ENCODE measurements around the gene KANK4.
"Not testable (repeated sequence)": the region's sequence is repeated elsewhere in the genome, so short reads cannot be mapped to it uniquely, and the experiment has no call there.

KANK4 gene

GRCh38 chr1:62271134-62271533 lies 48.1 kb downstream of the KANK4 start:
- peak in 1 of 3 experiments; percentile 15 for DNase-seq

- DNase-seq, result no peak
Observed at GRCh38 chr1:62269851-62270495, 49.3 kb downstream of the KANK4 start.

GRCh38 chr1:62269439-62269838 lies 49.8 kb downstream of the KANK4 start:
- no peak for DNase-seq

GRCh38 chr1:62268315-62268714 lies 50.9 kb downstream of the KANK4 start:
- DNase-seq, result no peak

GRCh38 chr1:62265956-62266935 lies 53.0 kb downstream of the KANK4 start:
- DNase-seq, result no peak

GRCh38 chr1:62263814-62264353 lies 55.4 kb downstream of the KANK4 start:
- peak in 2 of 3 experiments; percentile 8 to 74 for DNase-seq

- DNase-seq, result no peak
Observed at GRCh38 chr1:62263006-62263813, 56.0 kb downstream of the KANK4 start.

- DNase-seq, result no peak
Observed at GRCh38 chr1:62260688-62261087, 58.5 kb downstream of the KANK4 start.

- DNase-seq, result no peak
Observed at GRCh38 chr1:62259551-62259950, 59.7 kb downstream of the KANK4 start.

GRCh38 chr1:62250126-62250726 lies 69.0 kb downstream of the KANK4 start:
- DNase-seq, result no peak

GRCh38 chr1:62247391-62248168 lies 71.7 kb downstream of the KANK4 start:
- DNase-seq, result peak; percentile 24 to 73 (median 45)

GRCh38 chr1:62245201-62245600 lies 74.0 kb downstream of the KANK4 start:
- DNase-seq, result no peak

GRCh38 chr1:62244380-62244779 lies 74.9 kb downstream of the KANK4 start:
- DNase-seq, result not testable (repeated sequence)

GRCh38 chr1:62241371-62242131 lies 77.7 kb downstream of the KANK4 start:
- DNase-seq, result peak in 1 of 3 experiments; percentile 17

GRCh38 chr1:62240651-62241370 lies 78.4 kb downstream of the KANK4 start:
- DNase-seq, result no peak

GRCh38 chr1:62239652-62240403 lies 79.4 kb downstream of the KANK4 start:
- not testable (repeated sequence) for DNase-seq

- no peak for DNase-seq
Observed at GRCh38 chr1:62238507-62238906, 80.7 kb downstream of the KANK4 start.

- no peak for DNase-seq
Observed at GRCh38 chr1:62237950-62238374, 81.3 kb downstream of the KANK4 start.

- DNase-seq, result no peak
Observed at GRCh38 chr1:62237361-62237760, 81.9 kb downstream of the KANK4 start.
